ENCODE results near the gene LRRC3B. TPM values are rescaled to one million over a fixed set of nuclear protein-coding genes. Genes with fewer than 3 reads are reported as not detected.

Gene LRRC3B
- total RNA-seq, 4 donors from 2014 or later = 0.31 to 3.1 (median 1.7) TPM

DNA sequence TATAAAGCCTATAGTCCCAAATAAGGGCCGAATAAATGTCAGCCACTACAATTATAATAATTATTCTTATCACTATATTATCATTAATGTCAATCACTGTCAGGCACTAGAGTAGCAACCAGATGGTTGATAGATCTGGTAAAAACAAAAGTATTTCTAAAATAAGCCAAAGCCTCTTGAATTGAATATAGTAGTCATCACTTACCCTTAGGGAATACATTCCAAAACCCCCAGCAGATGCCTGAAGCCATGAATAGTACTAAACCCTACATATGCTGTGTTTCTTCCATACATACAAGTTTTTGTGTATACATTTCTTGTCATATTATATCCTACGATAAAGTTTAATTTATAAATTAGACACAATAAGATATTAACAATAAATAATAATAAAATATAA, 59.1 kb downstream of the LRRC3B start:
- Histone ChIP-seq H3K27ac (no peak overlapping the region), H3K36me3 (no peaks in the 10 kb centered on the region), H3K9me3 (no peaks in the 10 kb centered on the region), H3K27me3 (no peaks in the 10 kb centered on the region), H3K4me3 (no peak overlapping the region), H3K4me1 (no peaks in the 10 kb centered on the region)
- no peak for ATAC-seq
- TF ChIP-seq POLR2AphosphoS5 (IDR thresholded peaks at IDR 0.05) (no peak), EP300 (IDR thresholded peaks at IDR 0.05) (no peak)
- 59 to 70% methylated on average over 2 of the region's 2 CpGs for whole genome bisulfite sequencing, 2 donors (ENCODE audit: low coverage in 1 of 2)

DNA sequence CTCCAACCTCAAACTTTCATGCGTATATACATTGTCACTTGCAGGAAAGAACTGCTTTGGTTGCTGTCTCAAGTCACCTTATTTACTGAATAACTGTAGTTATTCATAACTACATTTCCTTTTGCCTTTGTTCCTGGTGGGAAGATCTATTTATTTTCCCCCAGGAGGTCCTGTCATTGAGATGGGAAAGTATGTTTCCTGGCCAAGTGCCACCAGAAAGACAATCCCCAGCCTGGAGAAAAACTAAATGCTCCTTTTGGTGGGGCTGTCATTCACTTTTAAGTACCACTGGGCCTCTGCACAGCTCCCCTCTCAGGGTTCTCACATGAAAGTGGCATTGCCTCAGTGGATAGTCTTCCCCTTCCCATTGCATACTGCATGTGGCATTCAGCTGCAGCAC, 59.8 kb downstream of the LRRC3B start:
- WGBS, 2 donors (ENCODE audit: low coverage in 1 of 2) = 85 to 100% methylated on average over 1 of the region's 1 CpG
- H3K9me3 ChIP-seq = no peaks in the 10 kb centered on the region
- no peak for ATAC-seq
- no peak overlapping the region for H3K27ac ChIP-seq
- H3K36me3 ChIP-seq = no peaks in the 10 kb centered on the region
- H3K4me1 ChIP-seq = no peaks in the 10 kb centered on the region
- no peak overlapping the region for H3K4me3 ChIP-seq
- H3K27me3 ChIP-seq = no peaks in the 10 kb centered on the region
- TF ChIP-seq, protein P1, sequence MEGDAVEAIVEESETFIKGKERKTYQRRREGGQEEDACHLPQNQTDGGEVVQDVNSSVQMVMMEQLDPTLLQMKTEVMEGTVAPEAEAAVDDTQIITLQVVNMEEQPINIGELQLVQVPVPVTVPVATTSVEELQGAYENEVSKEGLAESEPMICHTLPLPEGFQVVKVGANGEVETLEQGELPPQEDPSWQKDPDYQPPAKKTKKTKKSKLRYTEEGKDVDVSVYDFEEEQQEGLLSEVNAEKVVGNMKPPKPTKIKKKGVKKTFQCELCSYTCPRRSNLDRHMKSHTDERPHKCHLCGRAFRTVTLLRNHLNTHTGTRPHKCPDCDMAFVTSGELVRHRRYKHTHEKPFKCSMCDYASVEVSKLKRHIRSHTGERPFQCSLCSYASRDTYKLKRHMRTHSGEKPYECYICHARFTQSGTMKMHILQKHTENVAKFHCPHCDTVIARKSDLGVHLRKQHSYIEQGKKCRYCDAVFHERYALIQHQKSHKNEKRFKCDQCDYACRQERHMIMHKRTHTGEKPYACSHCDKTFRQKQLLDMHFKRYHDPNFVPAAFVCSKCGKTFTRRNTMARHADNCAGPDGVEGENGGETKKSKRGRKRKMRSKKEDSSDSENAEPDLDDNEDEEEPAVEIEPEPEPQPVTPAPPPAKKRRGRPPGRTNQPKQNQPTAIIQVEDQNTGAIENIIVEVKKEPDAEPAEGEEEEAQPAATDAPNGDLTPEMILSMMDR (IDR thresholded peaks at IDR 0.05) = no peak
- TF ChIP-seq POLR2AphosphoS5 (IDR thresholded peaks at IDR 0.05) (no peak), EP300 (IDR thresholded peaks at IDR 0.05) (no peak), POLR2A (IDR thresholded peaks at IDR 0.05) (no peak)

DNA sequence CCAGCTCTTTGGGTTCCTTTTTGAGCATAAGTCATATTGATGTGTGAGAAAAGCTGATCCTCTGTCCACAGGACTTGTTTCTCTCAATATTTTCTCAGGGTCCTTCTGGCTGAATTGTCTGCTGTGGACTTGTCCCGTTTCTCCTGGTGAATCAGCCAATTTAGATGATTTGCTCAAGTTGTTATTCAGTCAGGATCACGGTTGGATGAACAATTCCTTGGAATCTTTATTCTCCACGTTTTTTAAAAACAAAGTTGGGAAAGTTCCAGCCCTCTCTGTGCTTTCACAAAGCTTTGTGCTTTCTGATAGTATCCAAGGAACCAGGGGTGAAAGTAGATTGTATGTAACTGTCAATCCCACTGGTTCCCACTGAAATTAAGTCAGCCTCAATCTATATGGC, 61.3 kb downstream of the LRRC3B start:
- ATAC-seq = no peak
- no peaks in the 10 kb centered on the region for H3K4me1 ChIP-seq
- H3K27me3 ChIP-seq = no peaks in the 10 kb centered on the region
- WGBS, 2 donors (ENCODE audit: low coverage in 1 of 2) = 61% methylated on average over 2 of the region's 3 CpGs; no CpG with 5 or more reads in 1 of the 2 donors
- no peak overlapping the region for H3K27ac ChIP-seq
- H3K9me3 ChIP-seq = no peaks in the 10 kb centered on the region
- H3K4me3 ChIP-seq = no peak overlapping the region
- TF ChIP-seq POLR2AphosphoS5 (IDR thresholded peaks at IDR 0.05) (no peak), POLR2A (IDR thresholded peaks at IDR 0.05) (no peak), EP300 (IDR thresholded peaks at IDR 0.05) (no peak)
- TF ChIP-seq, protein P1 (IDR thresholded peaks at IDR 0.05) = no peak
- no peaks in the 10 kb centered on the region for H3K36me3 ChIP-seq

DNA sequence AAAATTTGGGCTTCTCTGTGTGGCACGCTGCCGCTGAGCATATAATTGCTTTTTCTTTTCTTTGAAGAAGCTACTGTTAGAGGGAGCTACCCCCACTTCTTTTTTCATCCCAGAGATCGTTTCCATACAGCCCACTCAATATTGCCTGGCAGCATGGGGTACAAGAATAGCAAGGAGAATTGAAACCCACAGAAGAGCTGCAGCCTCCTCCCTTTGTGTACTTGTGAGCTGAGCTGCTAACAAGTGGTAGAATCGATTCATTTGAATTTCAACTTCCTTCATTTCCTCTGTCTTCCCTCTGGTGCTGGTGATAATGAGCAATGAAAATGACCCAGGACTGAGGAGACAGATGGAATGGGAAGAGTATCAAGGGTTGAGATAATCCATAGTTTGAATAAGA, 64.9 kb downstream of the LRRC3B start:
- no peak overlapping the region for H3K27ac ChIP-seq
- 86 to 88% methylated on average over 2 to 3 of the region's 4 CpGs for WGBS, 2 donors (ENCODE audit: low coverage in 1 of 2)
- ATAC-seq = no peak
- no peaks in the 10 kb centered on the region for H3K27me3 ChIP-seq
- no peaks in the 10 kb centered on the region for H3K4me1 ChIP-seq
- H3K36me3 ChIP-seq = no peaks in the 10 kb centered on the region
- no peak overlapping the region for H3K4me3 ChIP-seq
- TF ChIP-seq POLR2A (IDR thresholded peaks at IDR 0.05) = no peak
- no peak for TF ChIP-seq EP300 (IDR thresholded peaks at IDR 0.05)
- TF ChIP-seq POLR2AphosphoS5 (IDR thresholded peaks at IDR 0.05) = no peak
- TF ChIP-seq, protein P1 (IDR thresholded peaks at IDR 0.05) = no peak
- no peaks in the 10 kb centered on the region for H3K9me3 ChIP-seq

DNA sequence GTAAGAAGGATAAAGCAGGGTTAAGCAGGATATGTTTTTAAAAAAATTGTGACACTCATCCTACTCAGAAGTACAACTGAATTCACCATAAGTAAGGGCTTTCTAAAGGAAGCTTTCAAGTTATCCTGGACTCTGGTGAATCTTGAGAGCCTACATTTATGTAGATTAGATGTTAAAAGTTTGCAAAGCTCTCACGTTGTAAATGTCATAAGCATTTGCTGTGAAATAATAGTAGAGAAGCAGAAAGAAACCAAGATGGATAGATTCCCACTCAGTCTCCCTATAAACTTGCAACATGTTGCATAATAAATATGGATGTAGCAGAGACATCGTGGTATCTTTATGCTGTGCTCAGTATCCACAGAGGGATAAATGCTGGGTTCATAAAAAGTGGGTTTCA, 77.0 kb downstream of the LRRC3B start:
- TF ChIP-seq EP300 (IDR thresholded peaks at IDR 0.05) = no peak
- no peak for TF ChIP-seq POLR2AphosphoS5 (IDR thresholded peaks at IDR 0.05)
- TF ChIP-seq, protein P1 (IDR thresholded peaks at IDR 0.05) = no peak
- no peak for TF ChIP-seq POLR2A (IDR thresholded peaks at IDR 0.05)
- 62 to 75% methylated on average over 2 of the region's 2 CpGs for WGBS, 2 donors (ENCODE audit: low coverage in 1 of 2)
- H3K27me3 ChIP-seq = no peaks in the 10 kb centered on the region
- H3K4me3 ChIP-seq = no peak overlapping the region
- H3K4me1 ChIP-seq = no peaks in the 10 kb centered on the region
- H3K9me3 ChIP-seq = no peaks in the 10 kb centered on the region
- no peak for ATAC-seq
- no peaks in the 10 kb centered on the region for H3K36me3 ChIP-seq
- no peak overlapping the region for H3K27ac ChIP-seq
